GM12878 (cell line): ENCODE measurements around the gene MS4A7. TPM values are rescaled to one million over a fixed set of nuclear protein-coding genes. Genes with fewer than 3 reads are reported as not detected.

Experiments used
- ATF3 ChIP-seq: IDR thresholded peaks from 2 replicates; pipeline ENCODE4 v1.6.1; 2011; ENCODE audit warnings: low read depth, mild to moderate bottlenecking, low read length, moderate library complexity, borderline replicate concordance; ENCODE audit errors: extremely low read depth
- ATF7 ChIP-seq: fragments of 450-650 bp; IDR thresholded peaks from 2 replicates; pipeline ENCODE4 v1.6.1; 2016; ENCODE audit warnings: low read depth, mild to moderate bottlenecking
- CBX5 ChIP-seq: sonication (generic); IDR thresholded peaks from 2 replicates; pipeline ENCODE4 v1.6.1; 2016; ENCODE audit warnings: low read depth, moderate library complexity, mild to moderate bottlenecking, inconsistent platforms
- CHD2 ChIP-seq: IDR thresholded peaks from 2 replicates; pipeline ENCODE4 v1.6.1; 2011; ENCODE audit warnings: low read depth, low read length, improper control_type of control experiment, borderline replicate concordance
- MAX ChIP-seq: IDR thresholded peaks from 2 replicates; pipeline ENCODE4 v1.6.1; 2012; ENCODE audit warnings: low read depth, low read length, improper control_type of control experiment
- RB1 ChIP-seq: fragments of 450-650 bp; formaldehyde crosslinking; IDR thresholded peaks from 2 replicates; pipeline ENCODE4 v1.6.1; 2017; ENCODE audit warnings: mild to moderate bottlenecking, borderline replicate concordance
- REST ChIP-seq: IDR thresholded peaks from 2 replicates; pipeline ENCODE4 v1.6.1; 2012; ENCODE audit warnings: mild to moderate bottlenecking, low read depth, low read length
- RUNX3 ChIP-seq: IDR thresholded peaks from 2 replicates; pipeline ENCODE4 v1.6.1; 2012; ENCODE audit warnings: low read length, inconsistent platforms
- SPI1 ChIP-seq: IDR thresholded peaks from 2 replicates; pipeline ENCODE4 v1.6.1; 2011; ENCODE audit warnings: low read depth, mild to moderate bottlenecking, low read length, moderate library complexity, borderline replicate concordance; ENCODE audit not compliant: insufficient read depth
- SRF ChIP-seq, 2 experiments: IDR thresholded peaks; 2 replicates each; pipeline ENCODE4 v1.6.1; 2011; ENCODE audit warnings: low read depth in 2 of 2, low read length in 2 of 2, mild to moderate bottlenecking in 1 of 2, moderate library complexity in 1 of 2
- SUZ12 ChIP-seq: fragments of 200-600 bp; sonication (generic); IDR thresholded peaks from one replicate; pipeline ENCODE4 v1.6.1; 2018; ENCODE audit warnings: antibody characterized with exemption, mild to moderate bottlenecking; ENCODE audit not compliant: unreplicated experiment
- TCF7 ChIP-seq: IDR thresholded peaks from 2 replicates; pipeline ENCODE4 v1.6.1; 2014; ENCODE audit warnings: antibody characterized with exemption, borderline replicate concordance
- USF2 ChIP-seq: IDR thresholded peaks from 2 replicates; pipeline ENCODE4 v1.6.1; 2011; ENCODE audit warnings: low read depth, low read length, improper control_type of control experiment, borderline replicate concordance
- ZBTB11 ChIP-seq: fragments of 450-650 bp; formaldehyde crosslinking; IDR thresholded peaks from 2 replicates; pipeline ENCODE4 v1.5.0; 2022; ENCODE audit warnings: mild to moderate bottlenecking, missing genetic modification characterization
- ZNF24 ChIP-seq: fragments of 450-650 bp; IDR thresholded peaks from 2 replicates; pipeline ENCODE4 v1.6.1; 2017; ENCODE audit warnings: antibody characterized with exemption, mild to moderate bottlenecking
- polyA plus RNA-seq, 11 experiments: library from polyadenylated mRNA; depleted of rRNA in 4 of 11; unstranded in 6 of 11; stranded (reverse) in 5 of 11; fragments of >200 nt; fragmentation: Nextera tagmentation in 4 of 11; fragmentation: Illumina TruSeq in 1 of 11; extraction: Ambion mirVana in 4 of 11; extraction: Trizol in 1 of 11; gene quantifications; 1 replicate in 1 of 11; 2 replicates in 10 of 11; pipeline versions ENCODE4 v1.2.1 to v1.2.3, GENCODE V29; 2011 to 2016; ENCODE audit warnings: inconsistent platforms in 2 of 11, missing spikeins in 2 of 11, low read depth in 1 of 11
- total RNA-seq, 4 experiments: library from RNA; depleted of rRNA in 3 of 4; stranded (reverse); fragments of >200 nt in 3 of 4; fragmentation: Illumina TruSeq in 1 of 4; extraction: Trizol in 1 of 4; gene quantifications; 2 replicates each; pipeline versions ENCODE4 v1.2.1 to v1.2.3, GENCODE V29; 2013 to 2021
- TF ChIP-seq, protein P1 (sequence below): fragments of 450-650 bp; IDR thresholded peaks from 2 replicates; pipeline ENCODE4 v1.6.1; 2017; ENCODE audit warnings: mild to moderate bottlenecking, moderate library complexity

The MS4A7 gene
- total and polyA plus RNA-seq, 10 of the 15 experiments (the other 5 are each of a cell fraction or from before 2014, with no cell fraction given) = 1.7 to 17.0 (median 3.7) TPM

- TF ChIP-seq ZBTB11 (no peak), MAX (no peak), SUZ12 (no peak), SPI1 (peak; percentile 75; the same call in 1 of the 2 replicates), ZNF24 (no peak), ATF7 (peak; percentile 15; the same call in 1 of the 2 replicates), CBX5 (no peak), TCF7 (no peak), RB1 (no peak), CHD2 (0 out of 2 replicates have a peak, but pooled peaks have one; percentile 53), ATF3 (0 out of 2 replicates have a peak, but pooled peaks have one; percentile 3), RUNX3 (peak; percentile 86), USF2 (peak; percentile 62; the same call in 1 of the 2 replicates), SRF (IDR thresholded peaks at IDR 0.05; ENCODE audit: low read depth in 2 of 2, low read length in 2 of 2) (no peak), REST (peak; percentile 78)
- TF ChIP-seq, protein P1, sequence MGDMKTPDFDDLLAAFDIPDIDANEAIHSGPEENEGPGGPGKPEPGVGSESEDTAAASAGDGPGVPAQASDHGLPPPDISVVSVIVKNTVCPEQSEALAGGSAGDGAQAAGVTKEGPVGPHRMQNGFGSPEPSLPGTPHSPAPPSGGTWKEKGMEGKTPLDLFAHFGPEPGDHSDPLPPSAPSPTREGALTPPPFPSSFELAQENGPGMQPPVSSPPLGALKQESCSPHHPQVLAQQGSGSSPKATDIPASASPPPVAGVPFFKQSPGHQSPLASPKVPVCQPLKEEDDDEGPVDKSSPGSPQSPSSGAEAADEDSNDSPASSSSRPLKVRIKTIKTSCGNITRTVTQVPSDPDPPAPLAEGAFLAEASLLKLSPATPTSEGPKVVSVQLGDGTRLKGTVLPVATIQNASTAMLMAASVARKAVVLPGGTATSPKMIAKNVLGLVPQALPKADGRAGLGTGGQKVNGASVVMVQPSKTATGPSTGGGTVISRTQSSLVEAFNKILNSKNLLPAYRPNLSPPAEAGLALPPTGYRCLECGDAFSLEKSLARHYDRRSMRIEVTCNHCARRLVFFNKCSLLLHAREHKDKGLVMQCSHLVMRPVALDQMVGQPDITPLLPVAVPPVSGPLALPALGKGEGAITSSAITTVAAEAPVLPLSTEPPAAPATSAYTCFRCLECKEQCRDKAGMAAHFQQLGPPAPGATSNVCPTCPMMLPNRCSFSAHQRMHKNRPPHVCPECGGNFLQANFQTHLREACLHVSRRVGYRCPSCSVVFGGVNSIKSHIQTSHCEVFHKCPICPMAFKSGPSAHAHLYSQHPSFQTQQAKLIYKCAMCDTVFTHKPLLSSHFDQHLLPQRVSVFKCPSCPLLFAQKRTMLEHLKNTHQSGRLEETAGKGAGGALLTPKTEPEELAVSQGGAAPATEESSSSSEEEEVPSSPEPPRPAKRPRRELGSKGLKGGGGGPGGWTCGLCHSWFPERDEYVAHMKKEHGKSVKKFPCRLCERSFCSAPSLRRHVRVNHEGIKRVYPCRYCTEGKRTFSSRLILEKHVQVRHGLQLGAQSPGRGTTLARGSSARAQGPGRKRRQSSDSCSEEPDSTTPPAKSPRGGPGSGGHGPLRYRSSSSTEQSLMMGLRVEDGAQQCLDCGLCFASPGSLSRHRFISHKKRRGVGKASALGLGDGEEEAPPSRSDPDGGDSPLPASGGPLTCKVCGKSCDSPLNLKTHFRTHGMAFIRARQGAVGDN = peak; percentile 57
These were observed 11.1 kb downstream of the MS4A7 start (continued) for GRCh38 chr11:60389279-60389910.
